Stimulated activated CD8-positive, alpha-beta memory T cell treated with anti-CD3 and anti-CD28 coated beads, Interleukin-15, amount 100 ng/mL, for 1 hour (primary cell): ENCODE measurements around the gene ZNF552.
"Not testable (repeated sequence)": the region's sequence is repeated elsewhere in the genome, so short reads cannot be mapped to it uniquely, and the experiment has no call there.

Source experiments
- DNase-seq: peaks from one replicate; pipeline ENCODE4 v3.0.0-alpha.2; 2020; ENCODE audit warnings: low read depth

The ZNF552 gene

DNA sequence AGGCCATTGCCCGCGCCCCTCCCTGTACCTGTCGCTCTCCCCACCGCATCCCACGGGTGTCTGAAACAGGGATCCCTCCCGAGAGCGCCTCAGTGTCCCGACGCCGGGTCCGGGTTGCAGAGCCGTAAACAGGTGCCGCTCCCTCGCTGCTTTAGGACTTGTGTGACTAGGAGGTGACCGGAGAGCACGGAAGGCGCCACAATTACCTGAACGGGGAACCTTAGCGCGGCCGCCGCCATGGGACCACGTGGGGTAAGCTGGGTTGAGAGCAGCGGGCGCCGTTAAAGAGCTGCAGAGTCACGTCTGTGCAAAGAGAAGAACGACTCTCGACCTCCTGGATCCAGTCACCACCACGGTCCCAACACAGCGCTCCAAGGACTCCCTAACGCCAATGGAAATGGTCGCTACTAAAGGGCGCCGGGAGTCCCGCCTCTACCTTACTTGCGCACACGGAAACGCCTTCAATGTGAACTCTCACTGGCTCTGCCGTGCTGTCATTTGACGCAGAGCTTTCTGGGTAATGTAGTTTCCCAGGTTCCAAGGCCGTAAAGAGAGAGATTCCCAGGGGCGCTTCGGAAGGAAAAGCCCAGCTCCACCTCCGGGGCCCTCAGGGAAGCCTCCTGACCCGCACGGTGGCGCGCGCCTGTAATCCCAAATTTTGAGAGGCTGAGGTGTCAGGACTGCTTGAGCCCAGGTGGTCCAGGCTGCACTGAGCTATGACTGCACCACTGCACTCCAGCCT lies at the start of gene ZNF552:
Gene ZNF552 (minus strand): TSS at position 409 of the 742 bp plus-strand sequence. CDS start 170 bp downstream, at position 239.
- DNase-seq: peak; percentile 46

- not testable (repeated sequence) for DNase-seq
Measured at GRCh38 chr19:57862351-57862750, 47.6 kb upstream of the ZNF552 start.

- not testable (repeated sequence) for DNase-seq
Measured at GRCh38 chr19:57854117-57854516, 39.4 kb upstream of the ZNF552 start.

DNA sequence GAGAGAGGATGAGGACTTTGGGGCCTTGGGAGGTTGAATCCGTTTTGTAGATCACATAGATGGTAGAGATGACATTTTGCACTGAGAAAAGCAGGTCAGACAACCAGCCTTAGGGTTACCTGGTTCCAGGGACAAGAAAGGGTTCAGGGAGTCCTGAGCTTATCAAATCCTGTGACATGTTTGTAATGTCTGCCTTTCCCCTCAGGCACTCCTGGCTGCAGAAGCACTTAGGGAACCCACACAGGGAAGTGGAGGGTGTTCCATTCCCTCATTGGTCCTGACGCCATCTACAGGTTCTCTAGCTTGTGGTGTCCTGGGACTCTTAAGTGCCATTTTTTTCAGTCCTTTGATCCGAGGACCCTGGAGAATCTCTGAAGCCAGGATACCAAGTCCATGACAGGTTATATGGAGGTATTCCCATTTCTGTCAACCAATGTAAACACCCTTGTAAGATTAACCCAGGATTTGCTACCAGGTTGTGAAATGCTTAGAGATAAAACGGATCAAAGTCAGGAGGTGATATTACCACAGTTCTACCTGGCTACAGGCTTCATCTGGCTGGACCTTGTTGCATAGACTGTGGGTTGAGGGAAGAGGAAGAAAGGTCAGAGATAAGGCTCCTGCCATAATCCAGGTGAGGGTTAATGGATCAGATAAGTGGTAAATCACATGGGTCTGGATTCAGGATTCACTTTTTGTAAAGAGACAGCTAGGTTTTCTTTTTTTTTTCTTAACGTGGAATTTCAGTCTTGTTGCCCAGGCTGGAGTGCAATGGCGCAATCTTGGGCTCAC lies 37.3 kb upstream of the ZNF552 start:
- DNase-seq: not testable (repeated sequence)

- DNase-seq: no peak
Measured at GRCh38 chr19:57850553-57851017, 35.9 kb upstream of the ZNF552 start.

- DNase-seq: peak; percentile 59
Measured at GRCh38 chr19:57849666-57850473, 35.2 kb upstream of the ZNF552 start, which contains the start of gene ZNF587. Gene ZNF587 (plus strand): TSS chr19:57849859. CDS start chr19:57850039, 180 bp downstream.

GRCh38 chr19:57849162-57849665 lies 34.5 kb upstream of the ZNF552 start:
- not testable (repeated sequence) for DNase-seq

DNA sequence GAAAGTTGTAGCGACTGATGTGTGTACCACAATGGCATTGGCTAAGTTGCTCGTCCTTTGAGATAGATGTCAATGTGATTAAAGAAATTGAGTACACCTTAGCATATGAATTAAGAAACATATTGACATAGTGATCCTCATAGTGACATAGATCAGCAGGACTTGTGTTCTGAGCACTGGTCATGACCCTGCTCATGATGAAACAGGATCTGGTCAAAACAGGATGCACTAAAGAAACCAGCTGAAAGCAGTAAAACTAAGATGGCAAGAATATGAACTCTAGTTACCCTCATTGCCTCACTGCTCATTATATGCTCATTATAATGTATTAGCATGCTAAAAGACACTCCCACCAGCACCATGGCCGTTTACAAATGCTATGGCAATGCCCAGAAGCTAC lies 32.5 kb upstream of the ZNF552 start:
- DNase-seq: not testable (repeated sequence)

DNA sequence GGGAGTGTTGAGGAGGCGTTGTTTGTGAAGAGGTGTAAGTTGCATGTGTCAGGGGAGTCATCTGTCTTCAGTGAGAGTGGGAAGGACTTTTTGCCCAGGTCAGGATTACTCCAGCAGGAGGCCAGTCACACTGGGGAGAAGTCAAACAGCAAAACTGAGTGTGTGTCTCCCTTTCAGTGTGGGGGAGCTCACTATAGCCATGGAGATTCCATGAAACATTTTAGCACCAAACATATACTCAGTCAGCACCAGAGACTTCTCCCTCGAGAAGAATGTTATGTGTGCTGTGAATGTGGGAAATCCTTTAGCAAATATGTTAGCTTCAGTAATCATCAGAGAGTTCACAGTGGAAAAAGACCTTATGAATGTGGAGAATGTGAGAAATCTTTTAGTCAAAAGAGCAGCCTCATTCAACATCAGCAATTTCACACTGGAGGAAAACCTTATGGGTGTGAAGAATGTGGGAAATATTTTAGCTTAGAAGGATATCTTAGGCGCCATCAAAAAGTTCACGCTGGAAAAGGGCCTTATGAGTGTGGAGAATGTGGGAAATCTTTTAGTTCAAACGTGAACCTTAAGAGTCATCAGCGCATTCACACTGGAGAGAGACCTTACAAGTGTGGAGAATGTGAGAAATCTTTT lies 26.5 kb upstream of the ZNF552 start:
- DNase-seq: no peak

GRCh38 chr19:57838622-57839191 lies 24.0 kb upstream of the ZNF552 start:
- DNase-seq: not testable (repeated sequence)

DNA sequence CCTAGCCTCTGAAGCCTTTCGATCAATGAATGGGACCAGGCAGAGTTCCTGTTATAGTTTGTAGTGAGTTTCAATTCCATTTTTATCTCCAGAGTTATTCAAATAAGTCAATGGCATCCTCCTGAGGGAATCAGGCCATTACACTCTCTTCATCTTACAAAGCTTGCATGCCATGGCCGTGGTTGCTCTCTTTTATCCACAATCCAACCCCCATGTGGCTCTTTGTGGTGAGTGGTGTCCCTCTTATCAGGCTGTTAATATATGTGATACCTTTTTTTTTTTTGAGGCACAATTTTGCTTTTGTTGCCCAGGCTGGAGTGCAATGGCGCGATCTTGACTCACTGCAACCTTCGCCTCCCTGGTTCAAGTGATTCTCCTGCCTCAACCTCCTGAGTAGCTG lies 22.3 kb upstream of the ZNF552 start:
- not testable (repeated sequence) for DNase-seq

DNA sequence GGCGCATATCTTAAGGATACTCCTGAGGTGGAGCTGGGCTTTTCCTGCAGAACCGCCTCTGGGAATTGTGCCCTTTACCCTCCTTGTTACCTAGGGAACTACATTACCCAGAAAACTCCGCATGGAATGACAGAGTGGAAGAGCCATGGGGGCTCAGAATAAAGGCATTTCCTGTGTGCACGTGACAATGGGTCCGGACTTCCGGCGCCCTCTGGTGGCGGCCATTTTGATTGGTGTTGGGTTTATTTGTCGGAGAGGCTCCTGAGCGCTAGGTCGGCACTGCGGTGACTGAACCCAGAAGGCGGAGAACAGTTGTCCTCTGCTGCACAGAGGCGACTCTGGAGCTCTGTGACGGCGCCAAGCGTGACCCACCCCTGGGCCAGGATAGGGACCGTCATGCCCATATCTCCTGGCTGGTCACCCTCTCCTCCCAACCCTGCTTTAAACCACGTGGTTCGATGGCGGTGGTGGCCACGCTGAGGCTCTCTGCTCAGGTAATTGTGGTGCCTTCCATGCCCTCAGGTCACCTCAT lies 15.4 kb upstream of the ZNF552 start, which contains the start of gene ZNF587B:
Gene ZNF587B (plus strand): TSS at position 229 of the 532 bp plus-strand sequence. CDS start 230 bp downstream, at position 459.
- DNase-seq: no peak

DNA sequence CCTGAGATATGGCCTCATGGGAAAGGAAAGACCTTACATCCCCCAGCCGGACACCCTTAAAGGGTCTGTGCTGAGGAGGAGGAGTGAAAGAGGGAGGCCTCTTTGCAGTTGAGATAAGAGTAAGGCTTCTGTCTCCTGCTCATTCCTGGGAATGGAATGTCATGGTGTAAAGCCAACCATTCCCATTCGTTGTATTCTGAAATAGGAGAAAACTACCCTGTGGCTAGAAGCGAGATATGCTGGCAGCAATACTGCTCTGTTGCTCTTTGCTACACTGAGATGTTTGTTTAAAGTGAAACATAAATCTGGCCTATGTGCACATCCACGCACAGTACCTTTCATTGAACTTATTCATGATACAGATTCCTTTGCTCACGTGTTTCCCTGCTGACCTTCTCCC lies 14.6 kb upstream of the ZNF552 start:
- no peak for DNase-seq

DNA sequence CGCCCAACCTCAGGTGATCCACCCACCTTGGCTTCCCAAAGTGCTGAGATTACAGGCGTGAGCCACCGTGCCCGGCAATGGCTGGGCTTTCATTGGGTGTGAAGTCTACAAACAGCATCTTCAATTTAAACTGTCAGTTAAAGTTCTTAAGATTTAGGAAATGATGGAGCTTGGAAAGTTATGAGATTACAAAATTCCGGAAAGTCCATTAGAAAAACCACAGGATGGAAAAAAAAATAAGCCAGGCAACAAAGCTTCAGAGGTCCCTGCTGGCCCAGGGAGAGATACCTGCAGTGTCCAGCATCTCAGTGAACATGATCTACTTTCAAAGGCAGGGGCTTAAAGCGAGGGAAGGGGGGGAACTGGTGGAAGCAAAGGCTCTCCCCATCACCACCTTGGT lies 10.8 kb upstream of the ZNF552 start:
- DNase-seq: no peak

GRCh38 chr19:57823608-57824007 lies 8.9 kb upstream of the ZNF552 start:
- DNase-seq: not testable (repeated sequence)

DNA sequence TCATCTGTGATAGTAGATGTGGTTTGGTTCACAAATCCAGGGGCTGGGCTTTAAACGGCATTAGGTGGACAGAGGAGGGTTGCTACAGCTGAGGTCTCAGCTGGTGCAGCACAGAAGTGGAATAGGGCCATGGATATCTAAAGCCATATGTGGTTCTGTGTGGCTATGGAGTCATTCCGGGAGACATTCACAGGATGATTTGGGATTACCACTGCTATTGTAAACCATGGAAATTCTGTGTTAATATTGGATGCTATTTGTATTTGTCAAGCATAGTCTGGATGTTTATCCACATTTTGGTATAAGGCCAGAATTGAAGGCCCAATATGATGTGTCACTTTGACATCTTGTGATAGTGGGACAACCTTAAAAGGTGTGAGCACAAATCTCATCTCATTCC lies 8.4 kb upstream of the ZNF552 start:
- DNase-seq: not testable (repeated sequence)

DNA sequence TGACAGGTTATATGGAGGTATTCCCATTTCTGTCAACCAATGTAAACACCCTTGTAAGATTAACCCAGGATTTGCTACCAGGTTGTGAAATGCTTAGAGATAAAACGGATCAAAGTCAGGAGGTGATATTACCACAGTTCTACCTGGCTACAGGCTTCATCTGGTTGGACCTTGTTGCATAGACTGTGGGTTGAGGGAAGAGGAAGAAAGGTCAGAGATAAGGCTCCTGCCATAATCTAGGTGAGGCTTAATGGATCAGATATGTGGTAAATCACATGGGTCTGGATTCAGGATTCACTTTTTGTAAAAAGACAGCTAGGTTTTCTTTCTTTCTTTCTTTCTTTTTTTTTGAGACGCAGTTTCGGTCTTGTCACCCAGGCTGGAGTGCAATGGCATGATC lies 6.8 kb upstream of the ZNF552 start:
- not testable (repeated sequence) for DNase-seq

- DNase-seq: not testable (repeated sequence)
Measured at GRCh38 chr19:57821095-57821494, 6.4 kb upstream of the ZNF552 start.

DNA sequence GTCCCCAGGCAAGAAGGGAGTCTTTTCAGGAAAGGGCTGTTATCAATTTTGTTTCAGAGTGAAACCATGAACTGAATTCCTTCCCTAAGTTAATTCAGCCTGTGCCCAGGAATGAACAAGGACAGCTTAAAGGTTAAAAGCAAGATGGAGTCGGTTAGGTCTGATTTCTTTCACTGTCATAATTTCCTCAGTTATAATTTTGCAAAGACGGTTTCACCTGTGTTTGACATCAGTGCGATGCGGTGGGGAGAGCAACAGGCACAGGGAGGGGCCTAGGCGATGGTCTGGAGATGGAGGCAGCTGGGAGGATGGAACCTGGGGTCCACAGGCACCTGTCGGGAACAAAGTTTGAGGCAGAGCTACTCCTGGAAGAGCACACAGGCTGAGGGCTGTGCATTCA lies 5.9 kb upstream of the ZNF552 start:
- no peak for DNase-seq

DNA sequence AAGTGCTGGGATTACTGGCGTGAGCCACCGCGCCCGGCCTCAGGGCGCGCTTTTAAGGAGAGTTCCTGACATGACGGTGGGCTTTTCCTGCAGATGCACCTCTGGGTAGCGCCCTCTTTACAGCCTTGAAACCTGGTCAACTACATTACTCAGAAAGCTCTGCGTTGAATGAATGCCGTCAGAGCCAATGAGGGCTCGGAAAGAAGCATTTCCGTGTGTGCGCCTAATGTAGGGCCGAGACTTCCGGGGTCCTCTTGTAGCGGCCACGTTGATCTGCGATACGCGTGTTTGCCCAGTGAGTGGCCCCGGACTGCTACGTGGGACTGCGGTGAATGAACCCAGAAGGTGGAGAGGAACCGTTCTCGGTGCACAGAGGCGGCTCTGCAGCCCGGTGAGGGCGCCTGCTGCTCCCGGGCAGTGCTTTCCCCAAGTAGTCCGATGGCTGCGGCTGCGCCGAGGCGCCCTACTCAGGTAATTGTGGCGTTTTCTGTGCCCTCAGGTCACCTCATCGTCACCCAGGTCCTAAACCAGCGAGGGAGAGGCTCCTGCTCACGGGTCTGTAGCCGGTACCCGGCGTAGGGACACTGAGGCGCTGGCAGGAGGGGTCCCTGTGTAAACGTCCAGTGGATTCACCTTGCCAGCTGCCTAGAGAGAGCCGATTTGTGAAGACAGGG lies 4.9 kb upstream of the ZNF552 start:
- DNase-seq: peak; percentile 51
